Measurements from ENCODE around the gene DLG2. TPM values are rescaled to one million over a fixed set of nuclear protein-coding genes. Genes with fewer than 3 reads are reported as not detected.

DLG2 gene
- total RNA-seq, 1 donor from 2014 or later: 5.1 TPM

DNA sequence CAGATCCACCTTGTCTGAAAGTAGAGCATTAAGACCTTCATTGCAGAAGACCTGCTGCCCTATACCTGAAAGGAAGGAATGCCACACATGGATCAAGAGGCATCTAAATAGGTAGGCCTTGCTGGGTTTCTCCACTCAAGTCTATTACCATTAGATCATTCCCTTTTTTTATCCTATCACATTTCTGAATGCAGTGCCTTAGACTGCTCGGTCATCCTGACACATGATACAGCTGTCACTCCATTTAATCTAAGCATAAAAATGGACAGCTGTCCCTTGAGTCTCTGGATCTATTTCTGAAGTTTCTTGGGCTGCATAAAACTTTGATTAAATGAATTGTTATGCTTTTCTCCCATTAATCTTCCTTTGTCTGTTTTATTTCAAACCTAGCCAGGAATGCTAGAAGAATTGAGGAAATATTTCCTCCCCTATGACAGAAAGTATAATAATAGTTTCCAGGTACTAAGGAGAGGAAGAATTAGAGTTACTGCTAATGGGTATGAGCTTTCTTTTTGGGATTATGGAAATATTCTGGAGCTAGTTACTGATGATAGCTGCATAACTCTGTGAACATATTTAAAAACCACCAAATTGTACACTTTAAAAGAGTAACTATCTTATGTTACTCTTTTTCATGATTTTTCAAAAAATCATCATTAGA is 88.0 kb downstream of the DLG2 start:
- no peaks in the 10 kb centered on the region for H3K9me3 Mint-ChIP-seq (ENCODE audit: unreplicated experiment)
- no peak overlapping the region for H3K27ac Mint-ChIP-seq (ENCODE audit: unreplicated experiment)
- H3K36me3 Mint-ChIP-seq (ENCODE audit: low read depth, unreplicated experiment): no peaks in the 10 kb centered on the region
- H3K4me1 Mint-ChIP-seq (ENCODE audit: unreplicated experiment): peaks cover 13% of the 10 kb centered on the region
- no peak for DNase-seq (ENCODE audit: low spot score)
- TF ChIP-seq, protein P1, sequence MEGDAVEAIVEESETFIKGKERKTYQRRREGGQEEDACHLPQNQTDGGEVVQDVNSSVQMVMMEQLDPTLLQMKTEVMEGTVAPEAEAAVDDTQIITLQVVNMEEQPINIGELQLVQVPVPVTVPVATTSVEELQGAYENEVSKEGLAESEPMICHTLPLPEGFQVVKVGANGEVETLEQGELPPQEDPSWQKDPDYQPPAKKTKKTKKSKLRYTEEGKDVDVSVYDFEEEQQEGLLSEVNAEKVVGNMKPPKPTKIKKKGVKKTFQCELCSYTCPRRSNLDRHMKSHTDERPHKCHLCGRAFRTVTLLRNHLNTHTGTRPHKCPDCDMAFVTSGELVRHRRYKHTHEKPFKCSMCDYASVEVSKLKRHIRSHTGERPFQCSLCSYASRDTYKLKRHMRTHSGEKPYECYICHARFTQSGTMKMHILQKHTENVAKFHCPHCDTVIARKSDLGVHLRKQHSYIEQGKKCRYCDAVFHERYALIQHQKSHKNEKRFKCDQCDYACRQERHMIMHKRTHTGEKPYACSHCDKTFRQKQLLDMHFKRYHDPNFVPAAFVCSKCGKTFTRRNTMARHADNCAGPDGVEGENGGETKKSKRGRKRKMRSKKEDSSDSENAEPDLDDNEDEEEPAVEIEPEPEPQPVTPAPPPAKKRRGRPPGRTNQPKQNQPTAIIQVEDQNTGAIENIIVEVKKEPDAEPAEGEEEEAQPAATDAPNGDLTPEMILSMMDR (IDR thresholded peaks at IDR 0.05; ENCODE audit: unreplicated experiment): no peak
- H3K4me3 Mint-ChIP-seq (ENCODE audit: unreplicated experiment): no peak overlapping the region
- H3K27me3 Mint-ChIP-seq (ENCODE audit: unreplicated experiment): peaks cover 2% of the 10 kb centered on the region

DNA sequence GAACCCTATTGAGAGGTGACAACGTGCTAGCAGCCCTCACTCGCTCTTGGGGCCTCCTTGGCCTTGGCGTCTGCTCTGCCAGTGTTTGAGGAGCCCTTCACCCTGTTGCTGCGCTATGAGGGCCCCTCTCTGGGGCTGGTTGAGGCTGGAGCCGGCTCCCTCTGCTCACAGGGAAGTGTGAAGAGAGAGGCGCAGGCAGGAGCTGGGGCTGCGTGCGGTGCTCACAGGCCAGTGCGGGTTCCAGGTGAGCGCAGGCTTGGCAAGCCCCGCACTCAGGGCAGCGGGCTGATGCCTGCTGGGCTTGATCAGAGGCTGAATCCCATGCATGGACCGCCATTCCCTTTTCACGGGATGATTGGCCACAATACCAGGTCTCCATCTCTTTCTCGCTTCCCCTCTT is 90.7 kb downstream of the DLG2 start:
- Mint-ChIP-seq H3K4me3 (ENCODE audit: unreplicated experiment) (no peak overlapping the region), H3K9me3 (ENCODE audit: unreplicated experiment) (no peaks in the 10 kb centered on the region), H3K4me1 (ENCODE audit: unreplicated experiment) (peaks cover 11% of the 10 kb centered on the region), H3K27ac (ENCODE audit: unreplicated experiment) (no peak overlapping the region), H3K36me3 (ENCODE audit: low read depth, unreplicated experiment) (no peaks in the 10 kb centered on the region), H3K27me3 (ENCODE audit: unreplicated experiment) (no peaks in the 10 kb centered on the region)
- TF ChIP-seq, protein P1 (IDR thresholded peaks at IDR 0.05; ENCODE audit: unreplicated experiment): no peak
- DNase-seq (ENCODE audit: low spot score): no peak

DNA sequence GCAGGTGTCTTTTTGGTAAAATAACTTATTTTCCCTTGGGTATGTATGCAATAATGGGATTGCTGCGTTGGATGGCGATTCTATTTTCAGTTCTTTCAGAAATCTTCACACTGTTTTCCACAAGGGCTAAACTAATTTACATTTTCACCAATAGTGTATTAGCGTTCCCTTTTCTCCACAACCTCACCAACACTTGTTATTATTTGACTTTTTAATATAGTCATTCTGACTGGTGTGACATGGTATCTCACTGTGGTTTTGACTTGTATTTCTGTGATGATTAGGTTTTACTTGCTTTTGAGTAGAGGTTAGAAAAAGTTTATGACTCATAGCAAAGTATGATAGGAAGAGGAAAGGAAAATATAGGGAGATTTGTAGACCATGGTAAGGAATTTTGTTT is 92.3 kb downstream of the DLG2 start:
- no peaks in the 10 kb centered on the region for H3K9me3 Mint-ChIP-seq (ENCODE audit: unreplicated experiment)
- no peak overlapping the region for H3K4me3 Mint-ChIP-seq (ENCODE audit: unreplicated experiment)
- DNase-seq (ENCODE audit: low spot score): no peak
- TF ChIP-seq, protein P1 (IDR thresholded peaks at IDR 0.05; ENCODE audit: unreplicated experiment): no peak
- no peaks in the 10 kb centered on the region for H3K27me3 Mint-ChIP-seq (ENCODE audit: unreplicated experiment)
- H3K36me3 Mint-ChIP-seq (ENCODE audit: low read depth, unreplicated experiment): no peaks in the 10 kb centered on the region
- H3K27ac Mint-ChIP-seq (ENCODE audit: unreplicated experiment): no peak overlapping the region
- H3K4me1 Mint-ChIP-seq (ENCODE audit: unreplicated experiment): peaks cover 12% of the 10 kb centered on the region

DNA sequence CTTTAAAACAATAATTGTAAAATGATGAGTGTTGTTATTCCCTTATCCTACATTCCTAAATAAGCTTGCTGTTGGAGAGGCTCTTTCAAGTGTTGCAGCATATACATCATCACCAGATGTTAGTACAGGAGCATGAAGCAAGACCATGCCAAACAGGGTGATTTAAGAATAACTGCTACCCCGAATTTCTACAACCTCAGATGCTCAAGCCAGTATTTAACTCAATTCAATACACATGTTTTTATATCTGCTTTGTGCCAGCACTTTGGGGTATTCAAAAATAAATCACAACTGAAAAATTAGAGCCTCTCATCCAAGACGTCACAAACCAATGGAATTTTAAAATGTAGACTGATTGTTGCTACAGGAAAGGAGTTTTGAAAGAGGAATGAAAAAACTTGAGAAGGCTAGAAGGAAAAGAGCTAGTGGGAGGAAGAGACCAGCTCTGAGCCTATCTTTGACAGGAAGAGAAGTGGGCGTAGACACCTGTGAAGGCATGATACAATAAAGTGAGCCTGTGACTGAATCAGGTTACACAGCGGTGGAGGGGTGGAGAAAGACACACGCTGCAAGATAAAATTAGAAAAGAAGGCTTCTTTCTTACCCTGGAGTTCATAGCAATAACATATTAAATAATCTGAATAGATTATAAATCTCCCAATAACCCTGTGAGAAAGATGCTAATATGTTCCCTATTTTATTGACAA is 95.8 kb downstream of the DLG2 start:
- Mint-ChIP-seq H3K4me1 (ENCODE audit: unreplicated experiment) (peaks cover 14% of the 10 kb centered on the region), H3K36me3 (ENCODE audit: low read depth, unreplicated experiment) (no peaks in the 10 kb centered on the region), H3K27me3 (ENCODE audit: unreplicated experiment) (no peaks in the 10 kb centered on the region), H3K27ac (ENCODE audit: unreplicated experiment) (no peak overlapping the region), H3K4me3 (ENCODE audit: unreplicated experiment) (no peak overlapping the region), H3K9me3 (ENCODE audit: unreplicated experiment) (no peaks in the 10 kb centered on the region)
- TF ChIP-seq, protein P1 (IDR thresholded peaks at IDR 0.05; ENCODE audit: unreplicated experiment): no peak
- DNase-seq (ENCODE audit: low spot score): no peak

DNA sequence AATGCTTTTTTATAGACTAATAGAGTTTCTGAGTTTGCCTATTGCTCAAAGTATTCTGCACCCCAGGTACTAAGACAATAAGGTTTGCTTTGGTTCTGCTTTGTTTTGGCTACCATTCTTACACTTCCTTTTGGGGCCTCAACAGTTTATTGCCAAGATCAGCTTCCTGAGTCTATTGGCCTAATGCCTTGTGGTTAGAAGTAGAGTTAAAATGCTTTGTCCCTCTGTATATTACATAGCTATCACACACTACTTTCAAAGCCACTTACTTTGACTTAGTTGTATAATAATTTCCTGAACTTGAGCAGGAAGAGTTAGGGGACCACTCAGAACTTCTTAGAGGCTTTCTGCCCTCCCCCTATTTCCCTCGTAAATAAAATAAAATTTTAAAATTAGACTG is 96.5 kb downstream of the DLG2 start:
- no peak for DNase-seq (ENCODE audit: low spot score)
- Mint-ChIP-seq H3K36me3 (ENCODE audit: low read depth, unreplicated experiment) (no peaks in the 10 kb centered on the region), H3K9me3 (ENCODE audit: unreplicated experiment) (no peaks in the 10 kb centered on the region), H3K4me3 (ENCODE audit: unreplicated experiment) (no peak overlapping the region), H3K27me3 (ENCODE audit: unreplicated experiment) (no peaks in the 10 kb centered on the region), H3K27ac (ENCODE audit: unreplicated experiment) (no peak overlapping the region), H3K4me1 (ENCODE audit: unreplicated experiment) (peaks cover 21% of the 10 kb centered on the region)
- TF ChIP-seq, protein P1 (IDR thresholded peaks at IDR 0.05; ENCODE audit: unreplicated experiment): no peak
